ENCODE measurements around the gene SPATA24. TPM values are rescaled to one million over a fixed set of nuclear protein-coding genes. Genes with fewer than 3 reads are reported as not detected.

Gene SPATA24
- total RNA-seq, 1 experiment from 2014 or later, result 3.1 TPM

- no peak overlapping the region for H3K4me2 ChIP-seq (ENCODE audit: low read length)
- no peaks in the 10 kb centered on the region for H3K36me3 ChIP-seq (ENCODE audit: control insufficient read depth in 1 of 2, insufficient read depth in 2 of 2, low read length in 2 of 2)
- ChIA-PET POLR2A (no interaction called here), RAD21 (ENCODE audit: low non-redundant PET in 1 of 2, low total read pairs in 2 of 2, uncharacterized antibody in 2 of 2, unreplicated experiment in 2 of 2) (interaction anchor here in 1 of 2 experiments (0.6 kb wide), 1 partner anchor 445 kb away, joined by 4 read pairs; no protein-coding TSS in a partner anchor), CTCF (no interaction called here)
- no peaks in the 10 kb centered on the region for H3K9me3 ChIP-seq (ENCODE audit: control insufficient read depth in 1 of 2, insufficient read depth in 1 of 2, low read depth in 1 of 2, low read length in 2 of 2)
- H3K4me3 ChIP-seq (replicated peaks in 1 of 2; ENCODE audit: low read depth in 1 of 2, low read length in 2 of 2), result no peak overlapping the region
- H3K9me2 ChIP-seq (ENCODE audit: insufficient read depth), result no peaks in the 10 kb centered on the region
- ATAC-seq (no peak), DNase-seq (ENCODE audit: low read depth, low spot score) (no peak)
- TF ChIP-seq CTCF (IDR thresholded peaks at IDR 0.05 in 2 of 3, conservative IDR thresholded peaks at IDR 0.05 in 1 of 3; ENCODE audit: borderline replicate concordance in 1 of 3, insufficient read depth in 1 of 3, low read depth in 2 of 3, low read length in 2 of 3) (no peak), MAX (IDR thresholded peaks at IDR 0.05) (no peak), EZH2 (IDR thresholded peaks at IDR 0.05) (no peak), POLR2AphosphoS5 (IDR thresholded peaks at IDR 0.05; ENCODE audit: low read depth, low read length) (no peak), CBX3 (IDR thresholded peaks at IDR 0.05; ENCODE audit: low read depth) (no peak), SP1 (IDR thresholded peaks at IDR 0.05; ENCODE audit: low read depth) (no peak), FOSL1 (IDR thresholded peaks at IDR 0.05; ENCODE audit: low read depth) (no peak), ELF1 (IDR thresholded peaks at IDR 0.05; ENCODE audit: borderline replicate concordance, low read depth) (no peak)
- no peaks in the 10 kb centered on the region for H3K79me2 ChIP-seq (ENCODE audit: insufficient read depth, low read length)
- H3K4me1 ChIP-seq (ENCODE audit: control insufficient read depth in 1 of 2, insufficient read depth in 2 of 2, low read length in 2 of 2), result peaks cover 11 to 19% of the 10 kb centered on the region in 2 experiments
- no peaks in the 10 kb centered on the region for H4K20me1 ChIP-seq (ENCODE audit: insufficient read depth)
- no peak overlapping the region for H3K9ac ChIP-seq (ENCODE audit: low read length)
- no peak overlapping the region for H3K27ac ChIP-seq (ENCODE audit: low read depth, low read length)
- H3K27me3 ChIP-seq (ENCODE audit: insufficient read depth, low read length), result no peaks in the 10 kb centered on the region
- intact Hi-C loops (cut with micrococcal nuclease), result no loop called here
- BruUV-seq (replicated peaks), result no TSS peak
- no peak overlapping the region for H2AFZ ChIP-seq (ENCODE audit: low read depth, low read length, poor library complexity, severe bottlenecking)
Observed at GRCh38 chr5:139406963-139407362, 3.1 kb upstream of the SPATA24 start.

GRCh38 chr5:139404484-139404840 lies 573 bp upstream of the SPATA24 start:
- Histone ChIP-seq H3K36me3 (ENCODE audit: control insufficient read depth in 1 of 2, insufficient read depth in 2 of 2, low read length in 2 of 2) (no peaks in the 10 kb centered on the region), H3K4me3 (replicated peaks in 1 of 2; ENCODE audit: low read depth in 1 of 2, low read length in 2 of 2) (peak overlapping the region; percentile 49 to 58), H3K79me2 (ENCODE audit: insufficient read depth, low read length) (no peaks in the 10 kb centered on the region), H3K27me3 (ENCODE audit: insufficient read depth, low read length) (no peaks in the 10 kb centered on the region), H3K9me2 (ENCODE audit: insufficient read depth) (no peaks in the 10 kb centered on the region), H3K4me2 (ENCODE audit: low read length) (peak overlapping the region; percentile 70), H3K9ac (ENCODE audit: low read length) (peak overlapping the region; percentile 64), H3K4me1 (ENCODE audit: control insufficient read depth in 1 of 2, insufficient read depth in 2 of 2, low read length in 2 of 2) (peaks cover 11 to 19% of the 10 kb centered on the region in 2 experiments), H3K9me3 (ENCODE audit: control insufficient read depth in 1 of 2, insufficient read depth in 1 of 2, low read depth in 1 of 2, low read length in 2 of 2) (no peaks in the 10 kb centered on the region), H3K27ac (ENCODE audit: low read depth, low read length) (peak overlapping the region; percentile 92), H4K20me1 (ENCODE audit: insufficient read depth) (no peaks in the 10 kb centered on the region), H2AFZ (ENCODE audit: low read depth, low read length, poor library complexity, severe bottlenecking) (peak overlapping the region; percentile 41)
- TSS peak; percentile 75 for BruUV-seq (replicated peaks)
- ChIA-PET CTCF (interaction anchor here (0.7 to 1.0 kb wide), 3 partner anchors 11 to 564 kb away, joined by 3 to 4 read pairs (median 3); no protein-coding TSS in a partner anchor), RAD21 (ENCODE audit: low non-redundant PET in 1 of 2, low total read pairs in 2 of 2, uncharacterized antibody in 2 of 2, unreplicated experiment in 2 of 2) (no interaction called here), POLR2A (interaction anchor here (1.0 kb wide), 1 partner anchor 12 kb away, joined by 4 read pairs; no protein-coding TSS in a partner anchor)
- DNase-seq (ENCODE audit: low read depth, low spot score) (no peak), ATAC-seq (peak; percentile 2; the same call in 1 of the 2 replicates)
- intact Hi-C loops (cut with micrococcal nuclease), result no loop called here
- TF ChIP-seq SIN3A (IDR thresholded peaks at IDR 0.05; ENCODE audit: low read depth), result no peak
- TF ChIP-seq TCF7L2 (IDR thresholded peaks at IDR 0.05; ENCODE audit: borderline replicate concordance, extremely low read depth, insufficient read depth, insufficient read length), result no peak
- TF ChIP-seq RAD21 (IDR thresholded peaks at IDR 0.05; ENCODE audit: low read depth), result no peak
- no peak for TF ChIP-seq ZBTB33 (IDR thresholded peaks at IDR 0.05; ENCODE audit: extremely low read depth, insufficient replicate concordance, low read length)
- no peak for TF ChIP-seq ELF1 (IDR thresholded peaks at IDR 0.05; ENCODE audit: borderline replicate concordance, low read depth)
- no peak for TF ChIP-seq ZNF274 (IDR thresholded peaks at IDR 0.05; ENCODE audit: low read depth, low read length)
- TF ChIP-seq EZH2 (IDR thresholded peaks at IDR 0.05), result no peak
- no peak for TF ChIP-seq CBX3 (IDR thresholded peaks at IDR 0.05; ENCODE audit: low read depth)
- TF ChIP-seq POLR2A (IDR thresholded peaks at IDR 0.05; ENCODE audit: borderline replicate concordance, extremely low read depth, insufficient read depth, insufficient read length), result no peak
- TF ChIP-seq ZFX (IDR thresholded peaks at IDR 0.05), result no peak
- TF ChIP-seq FOSL1 (IDR thresholded peaks at IDR 0.05; ENCODE audit: low read depth), result no peak
- no peak for TF ChIP-seq POLR2AphosphoS5 (IDR thresholded peaks at IDR 0.05; ENCODE audit: low read depth, low read length)
- no peak for TF ChIP-seq CEBPB (IDR thresholded peaks at IDR 0.05; ENCODE audit: low read depth)
- no peak for TF ChIP-seq YY1 (IDR thresholded peaks at IDR 0.05; ENCODE audit: extremely low read depth, insufficient replicate concordance, low read depth, low read length)
- no peak for TF ChIP-seq JUND (IDR thresholded peaks at IDR 0.05)
